ENCODE data around the gene VENTX. TPM values are rescaled to one million over a fixed set of nuclear protein-coding genes. Genes with fewer than 3 reads are reported as not detected.

Gene VENTX
- total RNA-seq, 1 donor from 2014 or later = 1.6 TPM

DNA sequence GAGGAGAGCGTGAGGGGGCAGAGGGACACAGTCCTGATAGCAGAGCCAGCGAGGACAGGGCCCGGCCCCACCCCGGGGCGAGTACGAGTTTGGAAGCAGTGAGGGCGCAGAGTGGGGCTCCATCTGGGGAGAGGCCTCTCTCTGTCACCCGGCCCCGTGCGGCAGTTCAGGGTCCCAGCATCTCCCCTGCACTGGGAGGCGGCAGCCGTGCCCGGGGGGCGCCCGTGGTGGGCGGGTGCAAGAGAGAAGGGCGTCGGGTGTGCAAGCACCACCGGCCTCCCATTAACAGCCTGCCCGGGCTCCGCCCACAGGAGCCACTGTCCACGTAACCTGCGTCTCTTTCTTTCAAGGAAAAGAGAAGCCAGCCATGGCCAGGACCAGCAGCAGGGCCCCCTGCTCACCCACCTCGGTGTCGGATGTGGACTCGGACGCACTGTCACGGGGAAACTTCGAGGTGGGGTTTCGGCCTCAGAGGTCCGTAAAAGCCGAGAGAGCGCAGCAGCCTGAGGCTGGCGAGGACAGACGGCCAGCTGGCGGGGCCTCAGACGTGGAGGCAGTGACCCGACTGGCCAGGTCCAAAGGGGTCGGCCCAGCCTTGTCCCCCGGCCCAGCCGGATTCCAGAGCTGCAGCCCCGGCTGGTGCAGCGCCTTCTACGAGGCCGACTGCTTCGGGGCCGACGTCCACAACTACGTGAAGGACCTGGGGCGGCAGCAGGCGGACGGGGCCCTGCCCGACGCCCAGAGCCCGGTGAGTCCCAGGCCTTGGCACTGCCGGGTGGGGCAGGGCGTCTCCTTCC lies 36.3 kb upstream of the VENTX start:
- TF ChIP-seq, protein P1, sequence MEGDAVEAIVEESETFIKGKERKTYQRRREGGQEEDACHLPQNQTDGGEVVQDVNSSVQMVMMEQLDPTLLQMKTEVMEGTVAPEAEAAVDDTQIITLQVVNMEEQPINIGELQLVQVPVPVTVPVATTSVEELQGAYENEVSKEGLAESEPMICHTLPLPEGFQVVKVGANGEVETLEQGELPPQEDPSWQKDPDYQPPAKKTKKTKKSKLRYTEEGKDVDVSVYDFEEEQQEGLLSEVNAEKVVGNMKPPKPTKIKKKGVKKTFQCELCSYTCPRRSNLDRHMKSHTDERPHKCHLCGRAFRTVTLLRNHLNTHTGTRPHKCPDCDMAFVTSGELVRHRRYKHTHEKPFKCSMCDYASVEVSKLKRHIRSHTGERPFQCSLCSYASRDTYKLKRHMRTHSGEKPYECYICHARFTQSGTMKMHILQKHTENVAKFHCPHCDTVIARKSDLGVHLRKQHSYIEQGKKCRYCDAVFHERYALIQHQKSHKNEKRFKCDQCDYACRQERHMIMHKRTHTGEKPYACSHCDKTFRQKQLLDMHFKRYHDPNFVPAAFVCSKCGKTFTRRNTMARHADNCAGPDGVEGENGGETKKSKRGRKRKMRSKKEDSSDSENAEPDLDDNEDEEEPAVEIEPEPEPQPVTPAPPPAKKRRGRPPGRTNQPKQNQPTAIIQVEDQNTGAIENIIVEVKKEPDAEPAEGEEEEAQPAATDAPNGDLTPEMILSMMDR (IDR thresholded peaks at IDR 0.05; ENCODE audit: partially characterized antibody, unreplicated experiment) = no peak
- H3K36me3 Mint-ChIP-seq (ENCODE audit: unreplicated experiment) = no peaks in the 10 kb centered on the region
- no peaks in the 10 kb centered on the region for H3K9me3 Mint-ChIP-seq (ENCODE audit: unreplicated experiment)
- H3K27me3 Mint-ChIP-seq (ENCODE audit: unreplicated experiment) = no peaks in the 10 kb centered on the region
- no peak overlapping the region for H3K4me3 Mint-ChIP-seq (ENCODE audit: unreplicated experiment)
- H3K4me1 Mint-ChIP-seq (ENCODE audit: low read depth, unreplicated experiment) = no peaks in the 10 kb centered on the region
- no peak overlapping the region for H3K27ac Mint-ChIP-seq (ENCODE audit: unreplicated experiment)
- DNase-seq = no peak

DNA sequence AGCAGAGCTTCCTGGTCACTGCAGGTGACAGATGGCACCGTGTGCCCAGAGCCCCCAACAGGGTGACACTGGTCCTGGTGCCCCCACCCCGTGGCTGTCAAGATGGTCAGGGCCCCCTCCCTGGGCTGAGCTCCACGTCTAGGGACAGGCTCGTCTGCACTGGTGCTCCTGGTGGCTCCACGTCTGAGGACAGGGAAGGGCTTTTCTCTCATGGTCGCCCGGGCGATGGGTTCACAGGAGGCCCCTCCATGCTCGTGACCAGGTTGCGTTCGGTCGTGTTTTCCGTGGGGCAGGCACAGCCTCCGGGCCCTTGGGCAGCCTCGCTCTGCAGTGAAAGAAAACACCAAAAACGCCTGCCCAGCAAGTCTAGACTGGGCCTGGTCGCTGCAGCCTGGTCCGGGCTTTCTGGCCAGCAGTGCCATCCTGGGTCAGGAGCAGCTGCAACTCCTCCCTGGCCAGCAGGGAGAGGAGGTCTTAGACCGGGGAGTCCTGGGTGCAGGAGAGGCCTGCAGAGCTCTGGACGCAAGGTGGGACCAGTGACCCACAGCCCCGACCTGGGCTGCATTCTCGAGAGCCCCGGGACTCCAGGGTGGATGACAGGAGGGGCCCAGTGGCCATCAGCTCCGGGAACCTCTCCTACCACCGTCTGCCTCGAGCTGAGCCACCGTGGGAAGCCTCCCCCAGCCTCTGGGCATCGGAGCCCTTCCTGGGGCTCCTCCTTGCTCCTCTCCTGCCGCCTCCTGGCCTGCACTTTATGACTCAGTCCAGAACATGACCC lies 35.5 kb upstream of the VENTX start:
- H3K36me3 Mint-ChIP-seq (ENCODE audit: unreplicated experiment) = no peaks in the 10 kb centered on the region
- H3K9me3 Mint-ChIP-seq (ENCODE audit: unreplicated experiment) = no peaks in the 10 kb centered on the region
- DNase-seq = no peak
- no peak overlapping the region for H3K4me3 Mint-ChIP-seq (ENCODE audit: unreplicated experiment)
- no peak overlapping the region for H3K27ac Mint-ChIP-seq (ENCODE audit: unreplicated experiment)
- TF ChIP-seq, protein P1 (IDR thresholded peaks at IDR 0.05; ENCODE audit: partially characterized antibody, unreplicated experiment) = no peak
- H3K4me1 Mint-ChIP-seq (ENCODE audit: low read depth, unreplicated experiment) = no peaks in the 10 kb centered on the region
- no peaks in the 10 kb centered on the region for H3K27me3 Mint-ChIP-seq (ENCODE audit: unreplicated experiment)

DNA sequence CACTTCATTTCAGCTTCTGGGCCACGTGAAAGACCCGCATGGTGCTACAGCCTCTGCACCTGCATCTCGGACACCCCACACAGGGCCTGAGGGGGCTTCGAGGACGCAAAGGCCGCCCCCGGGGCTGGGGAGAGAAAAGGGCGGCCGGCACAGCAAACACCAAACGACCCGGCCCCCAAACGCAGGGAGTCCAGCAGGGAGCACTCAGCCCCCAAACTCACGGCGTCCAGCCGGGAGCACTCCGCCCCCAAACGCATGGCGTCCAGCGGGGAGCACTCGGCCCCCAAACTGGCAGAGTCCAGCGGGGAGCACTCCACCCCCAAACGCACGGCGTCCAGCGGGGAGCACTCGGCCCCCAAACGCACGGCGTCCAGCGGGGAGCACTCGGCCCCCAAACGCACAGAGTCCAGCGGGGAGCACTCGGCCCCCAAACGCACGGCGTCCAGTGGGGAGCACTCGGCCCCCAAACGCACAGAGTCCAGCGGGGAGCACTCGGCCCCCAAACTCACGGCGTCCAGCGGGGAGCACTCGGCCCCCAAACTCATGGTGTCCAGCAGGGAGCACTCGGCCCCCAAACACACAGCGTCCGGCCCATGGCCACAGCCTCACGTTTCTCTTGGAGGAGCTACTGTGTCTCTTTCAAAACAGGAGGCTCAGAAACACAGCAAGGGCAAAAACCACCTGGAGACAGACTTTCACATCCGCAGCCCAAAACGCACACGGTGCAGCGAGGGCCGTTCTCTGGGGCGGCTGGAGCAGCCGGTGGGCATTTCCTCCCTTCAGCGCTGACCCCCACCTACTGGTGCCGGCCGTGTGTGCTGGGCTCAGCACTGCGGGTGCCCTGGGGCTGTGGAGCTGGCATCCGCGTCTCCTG lies 34.6 kb upstream of the VENTX start:
- Mint-ChIP-seq H3K9me3 (ENCODE audit: unreplicated experiment) (no peaks in the 10 kb centered on the region), H3K36me3 (ENCODE audit: unreplicated experiment) (no peaks in the 10 kb centered on the region), H3K4me3 (ENCODE audit: unreplicated experiment) (no peak overlapping the region), H3K27me3 (ENCODE audit: unreplicated experiment) (no peaks in the 10 kb centered on the region), H3K27ac (ENCODE audit: unreplicated experiment) (no peak overlapping the region), H3K4me1 (ENCODE audit: low read depth, unreplicated experiment) (no peaks in the 10 kb centered on the region)
- TF ChIP-seq, protein P1 (IDR thresholded peaks at IDR 0.05; ENCODE audit: partially characterized antibody, unreplicated experiment) = no peak
- no peak for DNase-seq

DNA sequence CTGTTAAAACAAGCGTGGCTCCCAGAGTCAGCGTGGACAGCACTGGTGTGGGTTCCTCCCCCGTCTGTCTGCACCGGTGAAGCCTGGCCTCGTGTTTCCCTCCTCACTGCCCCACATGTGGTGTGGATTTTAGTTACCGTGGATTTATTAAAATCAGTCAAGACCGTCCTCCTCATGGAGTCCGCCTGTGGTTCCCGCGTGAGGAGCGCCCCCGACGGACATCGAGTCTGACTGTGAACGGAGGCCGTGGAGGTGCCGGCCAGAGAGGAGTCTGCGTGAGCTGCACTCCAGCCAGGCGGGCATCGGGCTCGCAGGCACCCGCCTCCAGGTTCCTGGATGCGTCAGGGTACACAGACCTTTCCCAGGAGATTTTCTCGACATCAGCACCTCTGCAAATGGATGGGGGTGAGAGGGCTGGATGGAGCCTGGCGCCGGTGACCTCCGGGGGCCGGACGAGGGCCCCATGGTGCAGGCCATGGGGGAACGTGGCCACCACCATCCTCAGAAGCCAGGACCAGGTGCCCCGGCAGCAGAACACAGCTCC lies 33.9 kb upstream of the VENTX start:
- Mint-ChIP-seq H3K36me3 (ENCODE audit: unreplicated experiment) (no peaks in the 10 kb centered on the region), H3K4me1 (ENCODE audit: low read depth, unreplicated experiment) (no peaks in the 10 kb centered on the region), H3K27ac (ENCODE audit: unreplicated experiment) (no peak overlapping the region), H3K4me3 (ENCODE audit: unreplicated experiment) (no peak overlapping the region), H3K9me3 (ENCODE audit: unreplicated experiment) (no peaks in the 10 kb centered on the region), H3K27me3 (ENCODE audit: unreplicated experiment) (no peaks in the 10 kb centered on the region)
- DNase-seq = no peak
- TF ChIP-seq, protein P1 (IDR thresholded peaks at IDR 0.05; ENCODE audit: partially characterized antibody, unreplicated experiment) = no peak
